GM18508 (cell line): ENCODE data around the gene ARID1A.
"Not testable (repeated sequence)": the region's sequence is repeated elsewhere in the genome, so short reads cannot be mapped to it uniquely, and the experiment has no call there.

Experiments used
- ATAC-seq: cut with Tn5 transposase; IDR thresholded peaks from one replicate; pipeline ENCODE4 v1.9.1; 2021; ENCODE audit warnings: moderate number of reproducible peaks; ENCODE audit not compliant: insufficient read depth, unreplicated experiment

The ARID1A gene

DNA sequence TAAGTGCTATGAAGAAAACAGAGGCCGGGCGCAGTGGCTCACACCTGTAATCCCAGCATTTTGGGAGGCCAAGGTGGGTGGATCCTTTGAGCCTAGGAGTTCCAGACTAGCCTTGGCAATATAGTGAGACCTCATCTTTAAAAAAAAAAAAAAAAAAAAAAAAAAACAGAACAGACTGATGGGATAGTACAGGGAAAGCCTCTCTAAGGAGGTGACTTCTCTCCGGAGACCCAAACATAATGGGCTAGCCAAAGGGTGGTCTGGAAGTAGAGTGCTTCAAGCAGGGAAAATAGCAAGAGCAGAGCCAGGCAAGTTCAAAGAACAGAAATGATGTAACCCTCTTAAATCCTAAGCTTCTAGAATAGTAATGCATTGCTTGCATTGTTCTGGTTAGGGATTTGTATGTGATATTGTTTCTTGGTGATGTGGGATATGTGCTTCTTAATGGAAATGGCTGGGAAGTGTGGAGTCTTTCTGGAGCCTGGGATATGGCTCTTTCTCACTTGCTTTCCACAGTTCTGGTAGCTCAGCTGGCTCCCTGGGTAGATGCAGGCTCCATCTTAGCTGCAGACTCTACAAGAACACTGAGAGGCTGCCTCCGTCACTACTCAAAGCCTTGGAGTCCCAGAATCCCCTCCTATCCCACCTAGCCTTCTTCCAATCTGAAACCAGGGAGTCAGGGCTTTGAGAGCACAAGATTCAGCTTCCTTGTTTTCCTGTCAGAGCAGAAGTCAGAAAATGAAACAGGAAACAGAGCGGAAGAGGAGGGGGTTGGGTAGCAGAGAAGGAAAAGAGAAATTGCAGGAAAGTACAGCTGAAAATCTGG, 90.0 kb downstream of the ARID1A start:
- ATAC-seq: no peak

DNA sequence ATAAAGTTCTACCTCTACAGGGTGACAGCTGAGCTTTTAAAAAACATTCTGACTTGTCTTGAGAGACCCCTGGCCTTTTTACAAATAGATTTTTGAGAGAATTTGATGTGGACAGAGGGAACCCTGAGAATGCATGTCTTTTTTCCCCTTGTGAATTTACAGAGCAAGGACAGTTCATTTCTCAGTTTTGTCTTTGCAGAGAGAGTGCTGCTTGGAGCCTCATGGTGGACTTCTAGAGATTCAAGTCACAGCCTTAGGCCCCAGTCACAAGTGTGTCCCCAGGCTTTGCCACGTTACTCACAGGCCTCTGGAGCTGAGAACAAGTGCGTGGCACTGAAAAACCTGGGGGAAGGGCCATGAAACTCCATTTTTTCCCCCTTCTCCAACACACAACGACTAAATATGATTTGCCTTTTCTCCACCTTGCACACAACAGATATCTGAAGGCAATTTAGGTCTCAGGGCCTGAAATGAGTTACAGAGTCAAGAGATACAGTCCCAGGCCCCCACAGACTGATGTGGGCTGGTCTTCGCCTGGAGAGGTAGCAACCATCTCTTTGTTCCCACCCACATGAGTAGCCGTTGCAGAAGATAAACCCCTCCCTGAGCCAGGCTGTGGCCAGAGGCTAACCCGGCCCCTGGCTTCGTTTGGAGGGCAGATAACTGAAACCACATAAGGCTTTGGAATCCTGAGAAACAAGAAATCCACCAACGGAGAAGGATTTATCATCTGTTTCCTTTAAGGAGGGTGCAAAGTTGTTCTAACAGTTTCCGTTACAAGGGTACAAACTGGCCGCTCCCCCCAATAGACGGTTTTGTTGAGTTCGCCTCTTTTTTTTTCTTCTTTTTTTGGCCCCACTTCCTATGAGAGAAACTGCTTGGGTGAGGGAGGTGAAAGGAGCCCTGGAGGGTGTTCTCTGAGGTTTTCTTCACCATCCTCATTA, 90.9 kb downstream of the ARID1A start:
- no peak for ATAC-seq

GRCh38 chr1:26787381-26787705, 91.5 kb downstream of the ARID1A start:
- ATAC-seq: peak; percentile 34

DNA sequence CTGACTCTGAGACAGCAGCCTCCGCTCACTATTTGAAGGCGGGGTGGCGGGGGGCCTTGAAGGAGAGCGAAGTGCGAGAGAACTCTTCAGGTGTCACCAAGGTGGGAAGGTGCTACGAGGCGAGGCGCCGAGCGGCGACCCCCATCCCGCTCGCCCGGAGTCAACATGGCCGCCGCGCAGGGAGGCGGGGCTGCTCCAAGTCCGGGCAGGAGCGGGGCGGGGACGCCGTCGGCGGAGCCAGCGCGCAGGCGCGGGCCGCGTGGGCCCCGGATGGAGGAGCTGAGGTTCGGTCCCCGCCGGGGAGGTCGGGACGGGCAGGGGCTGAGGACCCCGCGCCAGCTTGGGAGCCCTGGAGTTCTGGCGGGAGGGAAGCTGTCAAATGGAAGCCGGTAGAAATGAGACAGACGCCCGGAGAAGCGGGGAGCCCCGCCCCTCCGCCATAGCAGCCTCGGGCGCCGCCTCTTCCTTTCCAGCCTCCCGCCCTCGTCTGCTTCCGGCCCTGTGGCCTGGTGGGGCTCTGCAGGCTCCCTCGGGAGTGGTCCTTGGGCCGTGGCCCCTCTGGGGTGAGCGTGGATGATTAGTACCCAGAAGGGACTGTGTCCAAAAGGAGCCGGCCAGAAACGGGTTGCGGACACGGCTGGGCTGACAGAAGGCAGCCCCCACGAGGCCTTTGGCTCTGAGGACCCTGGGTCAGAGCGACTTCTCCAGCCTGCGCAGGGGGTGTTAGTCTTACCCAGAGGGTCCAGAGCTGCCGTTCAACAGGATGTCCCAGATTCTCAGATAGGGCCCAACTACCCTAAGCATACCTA, 92.1 kb downstream of the ARID1A start, which contains the start of gene PIGV:
Gene PIGV, plus strand, starts transcription at position 245 of the 809 bp plus-strand sequence. CDS start 2,866 bp downstream, outside the sequence.
- peak; percentile 25 for ATAC-seq

DNA sequence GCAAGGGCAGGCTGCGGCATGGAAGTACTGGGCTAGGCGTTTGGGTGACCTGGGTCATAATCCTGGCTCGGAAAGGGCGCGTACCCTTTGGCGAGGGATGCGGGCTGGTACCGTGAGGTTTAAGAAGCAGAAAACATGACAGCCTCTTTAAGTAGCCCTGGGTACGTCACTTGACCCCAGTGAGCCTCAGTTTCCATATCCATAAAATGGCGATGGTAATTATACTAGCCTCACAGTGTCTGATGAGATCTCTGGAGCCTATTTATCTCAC, 92.6 kb downstream of the ARID1A start:
- no peak for ATAC-seq

DNA sequence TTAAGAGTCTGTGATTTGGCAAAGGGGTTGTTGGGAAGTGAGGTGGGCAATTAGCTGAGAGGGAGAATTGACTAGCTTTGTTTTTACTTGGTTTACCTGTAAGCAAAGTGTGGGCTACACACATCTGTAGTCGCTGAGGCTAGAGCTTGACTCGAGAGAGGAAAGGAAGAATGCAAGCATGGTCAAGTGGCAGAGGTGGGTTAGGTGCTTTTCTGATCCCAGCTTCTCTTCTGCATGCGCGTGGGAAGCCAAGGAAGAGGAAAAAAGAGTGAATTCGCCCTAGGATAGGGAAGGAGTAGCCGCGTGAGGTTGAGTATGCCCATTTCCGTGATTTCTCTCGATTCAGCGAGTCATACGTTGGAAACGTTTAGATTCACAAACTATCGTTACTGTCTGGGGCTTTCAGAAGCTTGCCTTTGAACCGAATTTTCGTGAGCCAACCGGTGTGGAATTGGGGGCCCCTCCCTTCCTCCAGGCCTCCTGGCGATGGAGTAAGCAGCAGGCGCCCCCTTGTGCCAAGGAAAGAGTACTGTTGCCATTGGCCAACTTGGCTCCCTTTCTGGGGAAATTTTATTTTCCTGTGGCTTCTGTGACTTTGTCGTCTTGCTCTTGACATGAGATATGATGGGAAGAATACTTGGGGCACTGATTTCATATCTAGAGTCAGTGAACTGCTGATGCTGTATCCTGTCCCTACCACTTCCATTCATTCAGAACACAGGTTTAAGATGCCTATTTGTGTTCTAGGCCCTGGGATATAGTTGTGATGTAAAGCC, 93.2 kb downstream of the ARID1A start:
- no peak for ATAC-seq

DNA sequence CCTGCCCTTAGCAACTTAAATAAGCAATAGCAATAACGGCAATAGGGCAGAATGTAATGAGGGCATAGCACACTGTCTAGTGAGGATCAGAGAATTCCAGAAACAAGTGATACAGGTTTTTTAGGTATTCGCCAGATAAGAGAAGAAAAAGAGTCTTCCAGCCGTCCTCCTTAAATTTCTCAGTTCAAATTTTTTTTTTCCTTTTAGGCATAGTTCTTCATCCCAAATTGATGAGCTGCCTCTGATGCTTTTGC, 93.7 kb downstream of the ARID1A start:
- ATAC-seq: no peak

DNA sequence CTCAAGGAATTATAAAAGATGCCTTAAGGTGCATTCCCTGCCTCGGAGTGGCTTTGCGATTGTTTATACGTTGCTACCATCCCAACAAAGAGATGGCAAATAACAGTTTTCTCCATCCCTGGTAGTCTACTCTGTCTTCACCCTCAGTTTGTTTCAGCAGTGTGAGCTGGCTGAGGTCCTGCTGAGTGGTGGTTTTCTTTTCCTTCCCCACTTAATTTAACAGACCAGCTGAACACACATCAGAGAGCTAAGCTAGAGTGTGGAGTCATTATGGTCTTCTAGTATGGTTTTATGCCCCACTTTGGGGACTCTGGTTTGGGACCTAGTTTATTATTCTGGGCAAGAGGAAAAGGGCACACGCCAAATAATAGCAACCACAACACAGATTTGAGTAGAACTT, 94.1 kb downstream of the ARID1A start:
- no peak for ATAC-seq

DNA sequence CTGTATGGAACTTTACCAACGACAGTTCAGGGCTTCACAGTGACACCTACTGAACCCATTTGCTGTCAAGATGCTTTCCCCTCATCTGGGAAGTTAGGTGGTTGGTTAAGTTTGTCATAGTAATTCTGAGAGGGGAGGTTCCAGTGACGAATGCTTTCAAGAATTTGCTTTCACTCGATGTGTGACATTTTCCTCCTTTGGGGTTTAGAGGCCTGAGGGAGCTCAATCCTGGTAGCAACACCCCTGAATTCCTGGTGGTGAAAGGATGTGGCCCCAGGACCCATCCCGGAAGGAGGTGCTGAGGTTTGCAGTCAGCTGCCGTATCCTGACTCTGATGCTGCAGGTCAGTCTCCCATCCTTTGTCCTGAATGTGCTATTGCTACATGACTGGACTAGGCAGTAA, 94.7 kb downstream of the ARID1A start:
- ATAC-seq: no peak

DNA sequence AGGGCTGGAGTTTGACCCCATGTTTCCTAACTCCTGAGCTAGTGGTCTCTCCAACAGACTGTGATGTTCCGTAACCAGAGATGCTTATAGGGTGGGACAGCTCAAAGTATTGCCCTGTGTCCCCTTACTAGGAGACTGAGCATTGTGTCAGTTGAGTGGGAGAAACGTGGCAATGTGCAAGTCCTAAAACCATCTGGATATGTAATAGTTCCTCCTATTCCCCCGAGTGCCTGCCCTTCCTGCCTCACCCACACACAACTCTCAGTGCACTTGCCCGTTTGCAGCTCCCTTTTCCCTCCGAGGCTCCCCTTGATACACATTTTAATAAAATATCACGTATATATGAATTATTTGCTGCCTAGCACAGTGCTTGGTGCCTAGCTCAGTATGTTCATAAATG, 95.3 kb downstream of the ARID1A start:
- no peak for ATAC-seq

DNA sequence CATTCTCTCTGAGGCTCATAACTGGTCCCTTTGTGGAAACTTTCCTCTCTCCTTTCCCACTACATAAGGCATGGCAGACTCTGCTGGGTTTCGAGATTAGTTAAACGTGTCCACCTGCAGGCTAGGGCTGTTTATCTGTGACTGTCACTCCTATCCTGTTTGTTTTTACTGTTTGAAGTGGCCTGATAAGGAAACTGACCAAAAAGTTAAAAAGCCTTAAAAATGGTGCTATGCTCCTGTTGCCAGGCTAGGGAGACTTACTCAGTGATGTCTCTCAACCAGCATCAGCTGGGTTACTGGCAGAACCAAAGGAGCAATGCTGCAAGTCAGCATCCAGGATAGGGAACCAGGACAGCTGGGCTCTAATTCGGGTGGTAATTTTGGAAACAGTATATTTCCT, 95.8 kb downstream of the ARID1A start:
- no peak for ATAC-seq

- ATAC-seq: no peak
These were observed 97.1 kb downstream of the ARID1A start for GRCh38 chr1:26792924-26793323.

DNA sequence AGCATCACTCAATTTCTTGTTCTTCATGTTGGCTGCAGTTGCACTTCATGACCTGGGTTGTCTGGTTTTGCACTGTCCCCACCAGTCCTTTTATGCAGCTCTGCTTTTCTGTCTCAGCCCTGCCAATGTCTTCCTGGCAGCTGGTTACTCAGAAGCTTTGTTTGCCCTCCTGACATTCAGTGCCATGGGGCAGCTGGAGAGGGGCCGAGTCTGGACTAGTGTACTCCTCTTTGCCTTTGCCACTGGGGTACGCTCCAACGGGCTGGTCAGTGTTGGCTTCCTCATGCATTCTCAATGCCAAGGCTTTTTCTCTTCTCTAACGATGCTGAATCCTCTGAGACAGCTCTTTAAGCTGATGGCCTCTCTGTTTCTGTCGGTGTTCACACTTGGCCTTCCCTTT, 98.6 kb downstream of the ARID1A start:
- no peak for ATAC-seq

GRCh38 chr1:26797627-26798026, 101.8 kb downstream of the ARID1A start:
- no peak for ATAC-seq

GRCh38 chr1:26799479-26800142, 103.8 kb downstream of the ARID1A start:
- no peak for ATAC-seq

DNA sequence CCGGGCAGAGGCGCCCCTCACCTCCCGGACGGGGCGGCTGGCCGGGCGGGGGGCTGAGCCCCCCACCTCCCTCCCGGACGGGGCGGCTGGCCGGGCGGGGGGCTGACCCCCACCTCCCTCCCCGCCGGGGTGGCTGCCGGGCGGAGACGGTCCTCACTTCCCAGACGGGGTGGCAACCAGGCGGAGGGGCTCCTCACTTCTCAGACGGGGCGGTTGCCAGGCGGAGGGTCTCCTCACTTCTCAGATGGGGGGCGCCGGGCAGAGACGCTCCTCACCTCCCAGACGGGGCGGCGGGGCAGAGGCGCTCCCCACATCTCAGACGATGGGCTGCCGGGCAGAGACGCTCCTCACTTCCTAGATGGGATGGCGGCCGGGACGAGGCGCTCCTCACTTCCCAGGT, 108.1 kb downstream of the ARID1A start:
- not testable (repeated sequence) for ATAC-seq

DNA sequence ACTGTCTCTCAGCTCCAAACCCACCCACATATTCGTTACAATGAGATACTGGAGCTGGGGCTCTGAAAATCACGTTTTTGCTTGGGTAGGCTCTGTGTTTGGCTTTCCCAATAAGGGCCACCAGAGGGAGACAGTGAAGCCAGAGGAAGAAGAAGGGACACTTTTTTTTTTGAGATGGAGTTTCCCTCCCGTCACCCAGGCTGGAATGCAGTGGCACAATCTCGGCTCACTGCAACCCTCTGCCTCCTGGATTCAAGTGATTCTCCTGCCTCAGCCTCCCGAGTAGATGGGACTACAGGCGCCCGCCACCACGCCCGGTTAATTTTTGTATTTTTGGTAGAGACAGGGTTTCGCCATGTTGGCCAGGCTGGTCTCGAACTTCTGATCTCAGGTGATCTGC, 114.3 kb downstream of the ARID1A start:
- ATAC-seq: not testable (repeated sequence)

DNA sequence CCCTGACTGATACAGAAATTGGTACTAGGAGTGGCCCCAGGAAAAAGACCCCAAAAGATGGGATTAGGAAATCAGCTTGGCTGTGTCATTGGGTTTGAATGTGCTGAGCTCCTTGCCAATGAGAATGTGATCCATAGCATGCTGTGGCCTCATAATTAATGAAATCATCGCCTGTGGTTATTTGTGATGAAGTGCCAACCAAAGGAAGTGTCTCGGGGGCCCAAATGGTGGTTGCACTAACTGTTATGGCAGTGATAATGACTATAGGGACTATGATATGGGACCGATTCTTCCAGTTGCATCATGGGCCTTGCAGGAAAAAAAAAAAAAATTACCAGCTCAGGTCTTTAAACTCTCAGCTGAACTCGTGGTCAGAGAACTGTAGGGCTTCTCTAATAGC, 115.2 kb downstream of the ARID1A start:
- ATAC-seq: no peak

DNA sequence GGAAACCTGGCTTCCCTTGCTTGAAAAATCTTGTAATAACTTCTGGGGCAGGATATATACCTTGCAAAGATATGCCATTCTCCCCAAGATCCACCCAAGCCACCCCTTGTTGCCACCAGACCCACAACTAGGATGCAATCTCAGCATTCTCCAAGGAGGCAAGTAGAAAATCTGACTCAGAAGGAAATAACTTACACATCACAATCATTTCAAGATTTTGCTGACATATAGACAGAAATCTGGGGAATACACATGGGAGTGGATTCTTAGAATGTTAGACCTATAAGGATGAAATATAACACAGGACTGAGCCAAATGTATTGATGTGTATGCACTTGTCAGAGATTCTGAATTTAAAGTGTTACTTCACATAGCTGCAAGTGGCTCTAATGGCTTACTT, 115.9 kb downstream of the ARID1A start:
- ATAC-seq: no peak

DNA sequence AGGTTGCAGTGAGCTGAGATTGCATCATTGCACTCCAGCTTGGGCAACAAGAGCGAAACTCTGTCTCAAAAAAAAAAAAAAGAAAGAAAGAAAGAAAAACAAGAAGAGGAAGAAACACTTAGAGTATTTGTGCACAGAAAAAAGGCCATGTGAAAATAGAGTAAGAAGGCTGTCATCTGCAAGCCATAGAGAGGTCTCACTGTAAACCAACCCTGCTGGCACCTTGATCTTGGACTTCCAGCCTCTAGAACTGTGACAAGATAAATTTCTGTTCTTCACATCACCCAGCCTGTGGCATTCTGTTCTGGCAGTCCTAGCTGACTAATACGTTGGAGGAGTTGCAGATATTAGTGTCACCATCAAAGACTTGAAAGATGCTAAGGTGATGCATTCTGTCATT, 118.6 kb downstream of the ARID1A start:
- ATAC-seq: no peak
